A673 (cell line): ENCODE data around the gene TBC1D25.

Experiments used
- CTCF ChIP-seq: fragments of 300-800, 200-600 bp; sonication (generic); conservative IDR thresholded peaks from 2 replicates; pipeline ENCODE4 v1.5.1; 2017; ENCODE audit warnings: low read depth, mild to moderate bottlenecking, antibody characterized with exemption, low read length, moderate library complexity, mixed read lengths
- EZH2 ChIP-seq: fragments of 200-600 bp; sonication (generic); IDR thresholded peaks from 2 replicates; pipeline ENCODE4 v1.6.1; 2017; ENCODE audit warnings: borderline replicate concordance, low read depth, mild to moderate bottlenecking, mixed read lengths, antibody characterized with exemption, low read length; ENCODE audit not compliant: poor library complexity, severe bottlenecking

DNA sequence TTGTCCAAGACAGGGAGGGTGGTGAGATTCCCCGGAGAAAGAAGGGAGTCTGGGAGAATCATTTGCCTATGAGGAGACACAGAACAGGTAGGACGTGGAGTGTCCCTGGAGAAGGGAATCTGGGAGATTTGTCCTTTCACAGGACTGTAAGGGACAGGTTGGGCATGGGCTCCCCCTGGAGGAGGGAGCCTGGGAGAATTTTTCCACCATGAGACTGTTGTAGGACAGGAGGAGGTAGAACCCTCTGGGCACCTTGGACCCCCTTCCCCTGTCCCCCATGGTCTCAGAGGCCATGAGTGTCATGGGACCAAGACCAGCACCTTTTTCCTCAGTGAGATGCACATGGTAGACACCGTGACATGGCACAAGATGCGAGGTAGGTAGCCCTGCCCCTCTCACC is 28.0 kb upstream of the TBC1D25 start:
- TF ChIP-seq CTCF (peak; percentile 50), EZH2 (no peak)
